ENCODE results near the gene CMBL.

GRCh38 chr5:10339958-10340357 lies 32.3 kb upstream of the CMBL start:
- no peak for TF ChIP-seq ZNF44 (CRISPR knock-in tag; IDR thresholded peaks at IDR 0.05)
- TF ChIP-seq, protein P1, sequence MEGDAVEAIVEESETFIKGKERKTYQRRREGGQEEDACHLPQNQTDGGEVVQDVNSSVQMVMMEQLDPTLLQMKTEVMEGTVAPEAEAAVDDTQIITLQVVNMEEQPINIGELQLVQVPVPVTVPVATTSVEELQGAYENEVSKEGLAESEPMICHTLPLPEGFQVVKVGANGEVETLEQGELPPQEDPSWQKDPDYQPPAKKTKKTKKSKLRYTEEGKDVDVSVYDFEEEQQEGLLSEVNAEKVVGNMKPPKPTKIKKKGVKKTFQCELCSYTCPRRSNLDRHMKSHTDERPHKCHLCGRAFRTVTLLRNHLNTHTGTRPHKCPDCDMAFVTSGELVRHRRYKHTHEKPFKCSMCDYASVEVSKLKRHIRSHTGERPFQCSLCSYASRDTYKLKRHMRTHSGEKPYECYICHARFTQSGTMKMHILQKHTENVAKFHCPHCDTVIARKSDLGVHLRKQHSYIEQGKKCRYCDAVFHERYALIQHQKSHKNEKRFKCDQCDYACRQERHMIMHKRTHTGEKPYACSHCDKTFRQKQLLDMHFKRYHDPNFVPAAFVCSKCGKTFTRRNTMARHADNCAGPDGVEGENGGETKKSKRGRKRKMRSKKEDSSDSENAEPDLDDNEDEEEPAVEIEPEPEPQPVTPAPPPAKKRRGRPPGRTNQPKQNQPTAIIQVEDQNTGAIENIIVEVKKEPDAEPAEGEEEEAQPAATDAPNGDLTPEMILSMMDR (CRISPR knock-in tag; IDR thresholded peaks at IDR 0.05): no peak
- TF ChIP-seq EP300 (IDR thresholded peaks at IDR 0.05; ENCODE audit: low read depth in 2 of 2, low read length in 2 of 2): no peak
- TF ChIP-seq EP300 (CRISPR knock-in tag; IDR thresholded peaks at IDR 0.05; ENCODE audit: borderline replicate concordance): no peak

Data from HepG2 (cell line).